IPS-18c (cell line): ENCODE data around the gene BUB1B.
"Not testable (repeated sequence)": the region's sequence is repeated elsewhere in the genome, so short reads cannot be mapped to it uniquely, and the experiment has no call there.

ENCODE experiments used
- H3K4me3 ChIP-seq: 2 replicates; pipeline ENCODE4 v1.7.0; 2013; ENCODE audit warnings: low read depth, mild to moderate bottlenecking, low read length, moderate library complexity; ENCODE audit not compliant: insufficient read depth
- H3K9me3 ChIP-seq: one replicate; pipeline ENCODE4 v1.6.1; 2013; ENCODE audit warnings: mild to moderate bottlenecking, low read length, moderate library complexity; ENCODE audit not compliant: control insufficient read depth, insufficient read depth

The BUB1B gene

GRCh38 chr15:40133544-40133943, 27.3 kb upstream of the BUB1B start:
- Histone ChIP-seq H3K9me3 (no peaks in the 10 kb centered on the region), H3K4me3 (no peak overlapping the region)

DNA sequence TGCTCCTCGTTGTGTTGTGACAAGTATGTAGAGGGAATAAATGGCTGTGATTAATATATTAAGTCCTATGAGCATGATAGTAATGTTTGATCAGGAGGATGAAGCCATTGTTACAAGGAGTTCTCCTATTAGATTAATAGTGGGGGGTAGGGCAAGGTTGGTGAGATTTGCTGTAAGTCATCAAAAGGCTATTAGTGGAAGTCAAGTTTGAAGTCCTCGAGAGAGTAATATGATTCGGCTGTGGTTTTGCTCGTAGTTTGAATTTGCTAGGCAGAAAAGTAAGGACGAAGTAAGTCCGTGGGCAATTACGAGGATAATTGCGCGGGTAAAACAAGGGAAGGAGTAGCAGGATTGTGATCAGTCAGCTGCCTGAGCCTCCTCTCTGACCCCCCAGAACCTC, 26.0 kb upstream of the BUB1B start:
- no peaks in the 10 kb centered on the region for H3K9me3 ChIP-seq
- no peak overlapping the region for H3K4me3 ChIP-seq

DNA sequence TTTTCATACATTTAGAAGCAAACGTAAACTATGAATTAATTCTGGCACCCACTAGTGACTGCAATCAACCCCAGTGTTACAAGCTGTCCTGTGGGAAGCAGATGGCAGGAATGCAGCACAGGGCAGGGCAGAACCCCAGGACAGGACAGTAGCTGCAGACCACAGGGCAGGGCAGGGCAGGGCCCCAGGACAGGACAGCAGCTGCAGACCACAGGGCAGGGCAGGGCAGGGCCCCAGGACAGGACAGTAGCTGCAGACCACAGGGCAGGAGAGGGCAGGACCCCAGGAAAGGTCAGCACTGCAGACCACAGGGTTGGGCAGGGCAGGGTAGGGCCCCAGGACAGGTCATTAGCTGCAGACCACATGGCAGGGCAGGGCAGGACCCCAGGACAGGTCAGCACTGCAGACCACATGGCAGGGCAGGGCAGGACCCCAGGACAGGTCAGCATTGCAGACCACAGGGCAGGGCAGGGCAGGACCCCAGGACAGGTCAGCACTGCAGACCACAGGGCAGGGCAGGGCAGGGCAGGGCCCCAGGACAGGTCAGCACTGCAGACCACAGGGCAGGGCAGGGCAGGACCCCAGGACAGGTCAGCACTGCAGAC, 24.9 kb upstream of the BUB1B start:
- not testable (repeated sequence) for H3K4me3 ChIP-seq

DNA sequence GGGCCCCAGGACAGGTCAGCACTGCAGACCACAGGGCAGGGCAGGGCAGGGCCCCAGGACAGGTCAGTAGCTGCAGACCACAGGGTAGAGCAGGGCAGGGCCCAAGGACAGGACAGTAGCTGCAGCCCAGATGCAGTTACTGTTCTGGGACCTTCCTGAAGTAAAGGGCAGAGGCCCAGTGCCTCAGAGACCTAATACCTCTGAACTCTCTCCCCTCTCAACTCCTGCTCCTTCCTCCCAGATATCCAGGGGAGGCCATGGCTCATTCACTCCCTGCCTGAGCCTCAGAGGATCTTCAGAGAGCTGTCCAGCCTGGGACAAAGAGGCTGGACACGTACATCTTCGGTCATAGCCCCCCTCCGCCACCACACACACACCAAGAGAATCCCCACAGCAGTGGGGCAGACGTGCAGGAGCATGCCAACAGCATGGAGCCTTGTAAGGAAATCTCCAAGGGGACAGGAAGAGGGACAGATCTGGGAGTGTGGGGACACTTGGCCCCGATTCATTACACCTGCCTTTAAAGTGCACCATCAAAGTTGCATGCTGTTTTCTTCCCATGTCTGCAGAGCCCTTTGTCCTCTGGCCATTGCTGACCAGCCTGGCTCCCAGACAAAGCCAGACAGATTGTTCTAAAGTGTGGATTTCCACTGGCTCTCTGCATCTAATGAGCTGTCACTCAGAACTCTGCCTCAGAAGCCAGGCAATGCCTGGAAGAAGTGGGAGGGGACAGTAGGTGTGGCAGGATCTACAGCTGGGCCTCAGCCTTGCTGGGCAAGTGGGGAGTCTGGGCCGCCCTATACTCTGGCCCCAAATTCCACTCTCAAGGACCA, 24.2 kb upstream of the BUB1B start:
- no peaks in the 10 kb centered on the region for H3K9me3 ChIP-seq
- H3K4me3 ChIP-seq = no peak overlapping the region

More for the DNA sequence above, 24.9 kb upstream of the BUB1B start:
- H3K9me3 ChIP-seq = not testable (repeated sequence)

DNA sequence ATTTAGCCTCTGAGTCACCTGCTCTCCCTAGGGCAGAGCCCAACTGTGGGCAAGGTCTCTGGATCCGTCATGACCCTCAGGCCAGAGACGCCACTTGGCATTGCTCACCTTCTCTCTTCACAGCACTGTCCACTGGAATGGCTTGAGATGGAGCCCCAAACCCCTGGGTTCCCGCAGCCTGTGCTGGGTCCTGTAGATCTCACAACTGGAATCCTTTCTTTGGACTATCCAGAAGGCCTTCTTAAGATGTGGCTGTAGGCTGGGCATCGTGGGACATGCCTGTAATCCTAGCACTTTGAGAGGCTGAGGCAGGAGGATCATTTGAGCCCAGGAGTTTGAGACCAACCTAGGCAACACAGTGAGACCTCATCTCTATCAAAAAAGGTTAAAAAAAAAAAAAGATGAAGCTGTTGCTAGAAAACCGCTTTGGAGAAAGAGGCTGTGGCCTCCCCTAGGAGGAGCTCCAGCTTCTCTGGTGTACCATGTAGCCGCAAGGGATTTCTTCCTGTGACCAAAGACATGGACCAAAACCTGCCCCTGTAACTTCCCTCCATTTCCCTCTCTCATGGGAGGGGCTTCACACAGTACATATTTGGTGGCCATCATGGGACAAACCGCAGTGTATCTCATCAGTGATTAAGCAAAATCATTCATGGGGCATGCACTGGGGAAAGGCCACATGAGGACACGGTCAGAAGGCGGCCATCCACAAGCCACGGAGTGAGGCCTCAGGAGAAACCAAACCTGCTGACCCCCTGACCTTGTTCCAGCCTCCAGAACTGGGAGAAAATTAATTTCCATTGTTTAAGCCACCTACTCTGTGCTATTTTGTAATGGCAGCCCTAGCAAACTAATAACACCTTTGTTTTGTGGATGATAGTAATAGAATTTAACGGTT, 23.3 kb upstream of the BUB1B start:
- H3K4me3 ChIP-seq = no peak overlapping the region
- no peaks in the 10 kb centered on the region for H3K9me3 ChIP-seq

DNA sequence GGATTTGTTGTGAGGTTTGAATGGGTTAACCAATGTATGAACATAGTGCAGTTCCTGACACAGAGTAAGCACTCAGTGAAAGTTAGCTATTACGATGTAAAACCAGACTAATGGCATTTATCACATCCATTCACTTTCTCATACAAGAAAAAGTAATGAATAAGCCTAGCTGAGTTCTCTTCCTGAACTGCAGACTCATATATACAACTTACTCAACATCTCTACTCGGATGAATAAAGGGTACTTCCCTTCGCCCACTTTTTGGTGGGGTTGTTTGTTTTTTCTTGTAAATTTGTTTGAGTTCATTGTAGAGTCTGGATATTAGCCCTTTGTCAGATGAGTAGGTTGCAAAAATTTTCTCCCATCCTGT, 22.7 kb upstream of the BUB1B start:
- not testable (repeated sequence) for H3K9me3 ChIP-seq, H3K4me3 ChIP-seq

GRCh38 chr15:40142428-40142827, 18.4 kb upstream of the BUB1B start:
- Histone ChIP-seq H3K4me3 (no peak overlapping the region), H3K9me3 (no peaks in the 10 kb centered on the region)

- H3K4me3 ChIP-seq = no peak overlapping the region
- no peaks in the 10 kb centered on the region for H3K9me3 ChIP-seq
These were observed 14.8 kb upstream of the BUB1B start for GRCh38 chr15:40146037-40146436.

GRCh38 chr15:40149339-40149738, 11.5 kb upstream of the BUB1B start:
- Histone ChIP-seq H3K9me3 (no peaks in the 10 kb centered on the region), H3K4me3 (no peak overlapping the region)

GRCh38 chr15:40150163-40150925, 10.5 kb upstream of the BUB1B start:
- Histone ChIP-seq H3K4me3 (no peak overlapping the region), H3K9me3 (no peaks in the 10 kb centered on the region)

DNA sequence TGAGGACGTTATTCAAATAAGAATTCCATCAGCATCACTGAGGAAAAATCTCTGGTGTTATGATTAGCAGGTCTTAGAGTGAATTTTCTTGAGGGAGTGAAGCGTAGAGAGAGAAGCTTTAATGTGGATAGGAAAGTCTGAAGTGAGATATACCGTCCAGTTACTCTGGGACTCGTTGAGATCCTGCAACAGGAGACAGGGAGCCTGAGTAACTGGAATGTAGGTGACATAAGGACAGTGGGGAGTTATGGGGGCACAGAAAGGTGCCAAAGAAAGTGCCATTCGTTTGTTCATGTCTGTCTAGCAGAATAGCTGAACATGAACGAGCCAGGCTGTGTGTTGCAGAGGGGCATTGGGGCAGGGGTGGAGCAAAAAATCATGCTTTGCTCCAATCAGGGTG, 9.4 kb upstream of the BUB1B start:
- no peak overlapping the region for H3K4me3 ChIP-seq

GRCh38 chr15:40151991-40152390, 8.9 kb upstream of the BUB1B start:
- H3K9me3 ChIP-seq = peaks cover 2% of the 10 kb centered on the region
- H3K4me3 ChIP-seq = no peak overlapping the region

More for the DNA sequence above, 9.4 kb upstream of the BUB1B start:
- H3K9me3 ChIP-seq = peaks cover 2% of the 10 kb centered on the region

GRCh38 chr15:40154821-40155220, 6.0 kb upstream of the BUB1B start:
- not testable (repeated sequence) for H3K4me3 ChIP-seq, H3K9me3 ChIP-seq

DNA sequence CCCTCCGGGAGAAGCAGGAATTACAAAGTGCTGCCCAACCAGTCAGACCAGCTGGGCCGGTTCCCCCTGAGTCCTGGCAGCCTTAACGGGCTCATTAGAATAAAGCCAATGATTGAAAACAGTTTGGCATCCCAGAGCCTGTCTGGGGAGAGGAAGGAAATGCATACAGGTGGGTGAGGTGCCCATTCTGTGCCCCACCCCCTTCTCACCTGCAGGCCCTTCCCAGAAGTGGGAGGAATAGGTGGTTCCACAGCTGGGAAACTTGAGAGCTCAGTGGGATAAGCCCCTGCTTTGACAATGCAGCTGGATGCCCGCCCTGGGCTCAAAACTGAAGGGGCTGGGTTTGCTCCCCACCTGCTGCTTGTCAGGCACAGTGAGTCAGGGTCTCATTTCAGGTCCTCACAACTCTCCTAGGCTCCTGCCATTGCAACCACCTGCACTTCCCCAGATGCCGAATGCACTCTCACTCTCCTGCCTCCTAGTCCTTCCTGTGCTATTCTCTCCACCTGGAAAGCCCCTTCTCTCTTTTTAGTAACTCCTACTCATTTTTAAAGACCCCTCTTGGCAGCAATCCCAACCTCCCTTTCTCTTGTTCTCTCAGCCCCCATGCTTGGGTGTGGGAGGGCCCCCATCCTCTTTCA, 5.5 kb upstream of the BUB1B start:
- H3K9me3 ChIP-seq = peaks cover 2% of the 10 kb centered on the region
- no peak overlapping the region for H3K4me3 ChIP-seq

DNA sequence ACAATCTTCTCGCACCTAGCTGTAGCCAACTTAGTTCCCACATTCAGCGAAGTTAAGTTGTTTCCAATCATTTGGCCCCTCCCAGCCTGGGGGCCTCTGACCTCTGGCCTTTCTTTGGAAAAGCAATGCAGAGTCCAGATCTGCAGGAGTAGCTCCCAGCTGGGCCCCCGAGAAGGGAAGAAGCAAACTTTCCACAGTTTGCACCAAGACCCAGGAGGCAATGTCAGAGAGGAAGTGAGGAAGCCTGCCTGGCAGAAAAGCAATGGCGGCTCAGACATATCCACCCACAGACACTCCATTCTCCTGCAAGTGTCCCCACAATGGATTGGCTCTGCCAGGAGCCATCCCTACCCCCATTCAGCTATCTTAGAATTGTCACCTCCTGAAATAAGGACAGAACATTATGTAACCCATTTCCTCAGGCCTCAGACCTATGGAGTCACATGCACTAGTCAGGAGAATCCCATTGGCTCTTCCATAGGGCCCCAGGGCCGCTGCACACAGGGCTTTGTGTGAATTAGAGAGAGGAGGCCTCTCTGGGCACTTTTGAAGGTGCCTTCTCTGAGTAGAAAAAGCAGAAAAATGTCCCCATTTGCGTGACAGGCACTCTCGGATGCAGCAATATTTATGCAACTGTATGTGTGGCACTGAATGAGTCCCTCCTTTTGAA, 3.0 kb upstream of the BUB1B start:
- Histone ChIP-seq H3K9me3 (peaks cover 2% of the 10 kb centered on the region), H3K4me3 (no peak overlapping the region)

DNA sequence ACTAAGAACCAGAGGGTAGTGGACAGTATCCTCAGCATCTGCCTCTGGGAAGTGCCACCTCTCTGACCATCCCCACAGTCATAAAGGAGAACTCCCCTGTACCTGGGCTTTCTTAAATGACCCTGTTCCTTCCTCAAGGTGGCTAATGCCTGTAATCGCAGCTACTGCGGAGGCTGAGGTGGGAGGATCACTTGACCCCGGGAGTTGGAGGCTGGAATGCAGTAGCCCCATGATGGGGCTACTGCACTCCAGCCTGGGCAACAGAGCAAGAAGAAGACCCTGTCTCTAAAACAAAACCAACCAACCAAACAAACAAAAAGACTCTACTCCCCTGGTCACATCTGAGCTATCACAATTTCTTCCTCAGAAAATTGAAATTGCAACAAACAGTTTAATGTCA, 848 bp upstream of the BUB1B start:
- peaks cover 2% of the 10 kb centered on the region for H3K9me3 ChIP-seq
- no peak overlapping the region for H3K4me3 ChIP-seq
